SU-DHL-6 (cell line): ENCODE data around the gene G6PD.

Experiments
- EZH2phosphoT487 ChIP-seq: fragments of 200-600 bp; sonication (generic), shearing (Covaris generic); conservative IDR thresholded peaks from 2 replicates; pipeline ENCODE4 v1.6.1; 2018; ENCODE audit warnings: mild to moderate bottlenecking, antibody characterized with exemption, low read length, moderate library complexity, mixed read lengths
- TF ChIP-seq, protein P1 (sequence below): fragments of 200-600 bp; sonication (generic); IDR thresholded peaks from one replicate; pipeline ENCODE4 v1.5.1; 2017; ENCODE audit warnings: antibody characterized with exemption, mild to moderate bottlenecking, low read length, moderate library complexity; ENCODE audit not compliant: insufficient read depth, poor library complexity, severe bottlenecking

DNA sequence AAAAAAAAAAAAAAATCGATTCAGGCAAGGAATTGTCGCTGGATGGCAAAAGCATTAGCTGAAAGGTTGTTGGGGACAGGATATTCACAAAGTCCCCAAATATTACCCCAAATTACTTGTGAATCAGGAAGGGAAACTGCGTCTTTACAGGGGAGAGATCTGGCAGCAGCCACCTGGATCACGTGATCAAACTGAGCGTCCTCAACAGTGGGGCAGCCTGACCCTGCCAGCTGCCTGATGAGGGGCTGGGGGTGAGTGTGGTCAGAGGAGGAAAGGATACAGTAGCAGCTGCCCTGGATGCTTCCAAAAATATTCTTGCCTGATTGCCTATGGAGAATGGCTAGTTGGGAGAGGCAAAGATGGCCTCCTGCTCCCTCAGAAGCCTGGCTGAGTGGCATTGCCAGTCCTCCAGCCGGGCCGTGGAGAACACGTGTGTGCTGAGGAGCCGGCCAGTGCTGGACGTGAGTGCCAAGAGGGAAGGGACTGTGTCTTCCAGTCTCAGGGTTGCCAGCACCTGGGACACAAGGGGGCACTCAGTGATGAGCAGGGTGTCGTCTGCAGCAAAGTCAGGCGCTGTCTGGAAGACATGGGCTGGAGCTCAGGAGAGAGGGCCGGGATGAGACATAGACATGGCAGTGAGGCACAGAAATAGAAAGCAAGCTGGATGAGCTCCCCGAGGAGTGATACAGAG is 64.6 kb downstream of the G6PD start:
- TF ChIP-seq, protein P1, sequence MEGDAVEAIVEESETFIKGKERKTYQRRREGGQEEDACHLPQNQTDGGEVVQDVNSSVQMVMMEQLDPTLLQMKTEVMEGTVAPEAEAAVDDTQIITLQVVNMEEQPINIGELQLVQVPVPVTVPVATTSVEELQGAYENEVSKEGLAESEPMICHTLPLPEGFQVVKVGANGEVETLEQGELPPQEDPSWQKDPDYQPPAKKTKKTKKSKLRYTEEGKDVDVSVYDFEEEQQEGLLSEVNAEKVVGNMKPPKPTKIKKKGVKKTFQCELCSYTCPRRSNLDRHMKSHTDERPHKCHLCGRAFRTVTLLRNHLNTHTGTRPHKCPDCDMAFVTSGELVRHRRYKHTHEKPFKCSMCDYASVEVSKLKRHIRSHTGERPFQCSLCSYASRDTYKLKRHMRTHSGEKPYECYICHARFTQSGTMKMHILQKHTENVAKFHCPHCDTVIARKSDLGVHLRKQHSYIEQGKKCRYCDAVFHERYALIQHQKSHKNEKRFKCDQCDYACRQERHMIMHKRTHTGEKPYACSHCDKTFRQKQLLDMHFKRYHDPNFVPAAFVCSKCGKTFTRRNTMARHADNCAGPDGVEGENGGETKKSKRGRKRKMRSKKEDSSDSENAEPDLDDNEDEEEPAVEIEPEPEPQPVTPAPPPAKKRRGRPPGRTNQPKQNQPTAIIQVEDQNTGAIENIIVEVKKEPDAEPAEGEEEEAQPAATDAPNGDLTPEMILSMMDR = no peak
- no peak for TF ChIP-seq EZH2phosphoT487
